Astrocyte (in vitro differentiated cells and primary cell): Measurements from ENCODE around the gene GBE1. TPM values are rescaled to one million over a fixed set of nuclear protein-coding genes. Genes with fewer than 3 reads are reported as not detected.

Experiments used
- DNase-seq: peaks from one replicate; pipeline ENCODE4 v3.0.0-alpha.2; 2010; ENCODE audit warnings: low read depth
- FAIRE-seq: peaks from 2 replicates; lab custom pipeline; 2011; peaks lifted over from hg19 to GRCh38; lab: Jason Lieb, UNC
- H2AFZ ChIP-seq: 2 replicates; pipeline ENCODE4 v1.6.0; 2012; ENCODE audit warnings: low read depth, low read length, inconsistent platforms
- H3K27ac ChIP-seq: 2 replicates; pipeline ENCODE4 v1.5.1; 2011; ENCODE audit warnings: low read depth, low read length, inconsistent platforms
- H3K27me3 ChIP-seq: 2 replicates; pipeline ENCODE4 v1.6.0; 2011; ENCODE audit warnings: low read length, inconsistent platforms; ENCODE audit not compliant: insufficient read depth
- H3K36me3 ChIP-seq: 2 replicates; pipeline ENCODE4 v1.5.1; 2011; ENCODE audit warnings: low read length, inconsistent platforms; ENCODE audit not compliant: insufficient read depth
- H3K4me1 ChIP-seq: 2 replicates; pipeline ENCODE4 v1.5.1; 2011; ENCODE audit warnings: low read length, inconsistent platforms; ENCODE audit not compliant: insufficient read depth
- H3K4me2 ChIP-seq: 2 replicates; pipeline ENCODE4 v1.6.0; 2012; ENCODE audit warnings: low read length, inconsistent platforms
- H3K4me3 ChIP-seq: 2 replicates; pipeline ENCODE4 v1.5.1; 2011; ENCODE audit warnings: low read depth, mild to moderate bottlenecking, low read length, inconsistent platforms; ENCODE audit not compliant: insufficient read depth
- H3K79me2 ChIP-seq: 2 replicates; pipeline ENCODE4 v1.6.0; 2012; ENCODE audit warnings: mild to moderate bottlenecking, low read length, inconsistent platforms; ENCODE audit not compliant: insufficient read depth
- H3K9ac ChIP-seq: 2 replicates; pipeline ENCODE4 v1.6.0; 2012; ENCODE audit warnings: mild to moderate bottlenecking, low read length, inconsistent platforms
- H3K9me3 ChIP-seq: 2 replicates; pipeline ENCODE4 v1.5.1; 2012; ENCODE audit warnings: low read depth, mild to moderate bottlenecking, low read length, inconsistent platforms; ENCODE audit not compliant: insufficient read depth
- H4K20me1 ChIP-seq: 2 replicates; pipeline ENCODE4 v1.6.0; 2012; ENCODE audit warnings: low read length, inconsistent platforms; ENCODE audit not compliant: insufficient read depth
- H3K27ac Mint-ChIP-seq: one replicate; pipeline ENCODE4 v1.8.0; 2021; ENCODE audit warnings: mild to moderate bottlenecking, mixed read lengths; ENCODE audit not compliant: unreplicated experiment
- H3K27me3 Mint-ChIP-seq: one replicate; pipeline ENCODE4 v1.8.0; 2021; ENCODE audit warnings: low read depth, mixed read lengths; ENCODE audit not compliant: unreplicated experiment
- H3K36me3 Mint-ChIP-seq: one replicate; pipeline ENCODE4 v1.8.0; 2021; ENCODE audit warnings: low read depth, mixed read lengths; ENCODE audit not compliant: unreplicated experiment
- H3K4me1 Mint-ChIP-seq: one replicate; pipeline ENCODE4 v1.8.0; 2021; ENCODE audit warnings: low read depth, mixed read lengths; ENCODE audit not compliant: unreplicated experiment
- H3K4me3 Mint-ChIP-seq: one replicate; pipeline ENCODE4 v1.8.0; 2021; ENCODE audit warnings: mild to moderate bottlenecking, moderate library complexity, mixed read lengths; ENCODE audit not compliant: unreplicated experiment
- H3K9me3 Mint-ChIP-seq: one replicate; pipeline ENCODE4 v1.8.0; 2021; ENCODE audit warnings: mild to moderate bottlenecking, mixed read lengths; ENCODE audit not compliant: unreplicated experiment
- EZH2 ChIP-seq: IDR thresholded peaks from 2 replicates; pipeline ENCODE4 v1.6.1; 2012; ENCODE audit warnings: mild to moderate bottlenecking, low read length, inconsistent platforms; ENCODE audit not compliant: insufficient read depth
- total RNA-seq: library from RNA; stranded (reverse); gene quantifications from 2 replicates; pipeline ENCODE4 v1.2.1, GENCODE V29; 2021
- TF ChIP-seq, protein P1 (sequence below): IDR thresholded peaks from 2 replicates; pipeline ENCODE4 v1.5.1; 2011; ENCODE audit warnings: low read depth, mild to moderate bottlenecking, inconsistent platforms, low read length, moderate library complexity; ENCODE audit not compliant: insufficient read depth

The GBE1 gene
- total RNA-seq, 1 donor from 2014 or later, result 58.6 TPM

- no peak overlapping the region for H3K4me3 ChIP-seq
- H3K9me3 ChIP-seq, result no peaks in the 10 kb centered on the region
- FAIRE-seq, result no peak
- no peak overlapping the region for H3K9ac ChIP-seq
- H4K20me1 ChIP-seq, result no peaks in the 10 kb centered on the region
- no peak overlapping the region for H2AFZ ChIP-seq
- Mint-ChIP-seq H3K27me3 (no peaks in the 10 kb centered on the region), H3K9me3 (peaks cover under 1% of the 10 kb centered on the region), H3K4me1 (no peaks in the 10 kb centered on the region), H3K36me3 (no peaks in the 10 kb centered on the region), H3K4me3 (no peak overlapping the region), H3K27ac (no peak overlapping the region)
- no peak overlapping the region for H3K4me2 ChIP-seq
- no peaks in the 10 kb centered on the region for H3K27me3 ChIP-seq
- no peak overlapping the region for H3K27ac ChIP-seq
- TF ChIP-seq EZH2, result no peak
- TF ChIP-seq, protein P1, sequence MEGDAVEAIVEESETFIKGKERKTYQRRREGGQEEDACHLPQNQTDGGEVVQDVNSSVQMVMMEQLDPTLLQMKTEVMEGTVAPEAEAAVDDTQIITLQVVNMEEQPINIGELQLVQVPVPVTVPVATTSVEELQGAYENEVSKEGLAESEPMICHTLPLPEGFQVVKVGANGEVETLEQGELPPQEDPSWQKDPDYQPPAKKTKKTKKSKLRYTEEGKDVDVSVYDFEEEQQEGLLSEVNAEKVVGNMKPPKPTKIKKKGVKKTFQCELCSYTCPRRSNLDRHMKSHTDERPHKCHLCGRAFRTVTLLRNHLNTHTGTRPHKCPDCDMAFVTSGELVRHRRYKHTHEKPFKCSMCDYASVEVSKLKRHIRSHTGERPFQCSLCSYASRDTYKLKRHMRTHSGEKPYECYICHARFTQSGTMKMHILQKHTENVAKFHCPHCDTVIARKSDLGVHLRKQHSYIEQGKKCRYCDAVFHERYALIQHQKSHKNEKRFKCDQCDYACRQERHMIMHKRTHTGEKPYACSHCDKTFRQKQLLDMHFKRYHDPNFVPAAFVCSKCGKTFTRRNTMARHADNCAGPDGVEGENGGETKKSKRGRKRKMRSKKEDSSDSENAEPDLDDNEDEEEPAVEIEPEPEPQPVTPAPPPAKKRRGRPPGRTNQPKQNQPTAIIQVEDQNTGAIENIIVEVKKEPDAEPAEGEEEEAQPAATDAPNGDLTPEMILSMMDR, result no peak
- peaks cover 9% of the 10 kb centered on the region for H3K4me1 ChIP-seq
- no peak for DNase-seq
- H3K79me2 ChIP-seq, result no peaks in the 10 kb centered on the region
- no peaks in the 10 kb centered on the region for H3K36me3 ChIP-seq
These were observed 320.8 kb downstream of the GBE1 start for GRCh38 chr3:81440661-81441060.
